GM19372 (cell line): Measurements from ENCODE around the gene CCDC40.
A peak's percentile ranks its signal among the peaks of the same experiment; 100 is the strongest.

Source experiments
- ATAC-seq: cut with Tn5 transposase; IDR thresholded peaks from one replicate; pipeline ENCODE4 v1.9.1; 2021; ENCODE audit warnings: mild to moderate bottlenecking, low read depth, moderate library complexity; ENCODE audit not compliant: unreplicated experiment

The CCDC40 gene

DNA sequence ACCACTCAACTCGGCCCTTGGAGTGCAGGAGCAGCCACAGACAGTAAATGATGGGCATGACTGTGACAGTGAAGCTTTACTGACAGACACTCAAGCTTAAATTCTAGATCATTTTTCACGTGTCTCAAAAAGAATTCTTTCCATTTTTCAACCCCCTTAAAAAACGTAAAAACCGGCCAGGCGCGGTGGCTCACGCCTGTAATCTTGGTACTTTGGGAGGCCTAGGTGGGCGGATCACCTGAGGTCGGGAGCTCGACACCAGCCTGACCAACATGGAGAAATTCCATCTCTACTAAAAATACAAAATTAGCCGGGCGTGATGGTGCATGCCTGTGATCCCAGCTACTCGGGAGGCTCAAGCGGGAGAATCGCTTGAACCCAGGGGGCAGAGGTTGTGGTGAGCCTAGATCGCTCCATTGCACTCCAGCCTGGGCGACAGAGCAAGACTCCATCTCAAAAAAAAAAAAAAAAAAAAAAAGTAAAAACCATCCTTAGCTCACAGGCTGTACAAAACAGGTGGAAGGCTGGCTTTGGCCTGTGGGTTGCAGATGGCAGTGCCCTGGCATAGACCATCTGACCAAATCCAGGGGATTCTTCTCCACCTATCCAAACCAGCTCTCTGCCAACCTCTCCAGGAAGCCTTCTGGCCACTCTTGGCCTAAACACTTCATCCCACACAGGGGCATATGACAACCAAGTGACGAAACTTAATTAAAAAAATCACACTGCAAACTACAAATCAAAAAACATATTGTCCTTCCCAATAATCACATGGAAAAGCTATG, 19.0 kb upstream of the CCDC40 start:
- no peak for ATAC-seq

DNA sequence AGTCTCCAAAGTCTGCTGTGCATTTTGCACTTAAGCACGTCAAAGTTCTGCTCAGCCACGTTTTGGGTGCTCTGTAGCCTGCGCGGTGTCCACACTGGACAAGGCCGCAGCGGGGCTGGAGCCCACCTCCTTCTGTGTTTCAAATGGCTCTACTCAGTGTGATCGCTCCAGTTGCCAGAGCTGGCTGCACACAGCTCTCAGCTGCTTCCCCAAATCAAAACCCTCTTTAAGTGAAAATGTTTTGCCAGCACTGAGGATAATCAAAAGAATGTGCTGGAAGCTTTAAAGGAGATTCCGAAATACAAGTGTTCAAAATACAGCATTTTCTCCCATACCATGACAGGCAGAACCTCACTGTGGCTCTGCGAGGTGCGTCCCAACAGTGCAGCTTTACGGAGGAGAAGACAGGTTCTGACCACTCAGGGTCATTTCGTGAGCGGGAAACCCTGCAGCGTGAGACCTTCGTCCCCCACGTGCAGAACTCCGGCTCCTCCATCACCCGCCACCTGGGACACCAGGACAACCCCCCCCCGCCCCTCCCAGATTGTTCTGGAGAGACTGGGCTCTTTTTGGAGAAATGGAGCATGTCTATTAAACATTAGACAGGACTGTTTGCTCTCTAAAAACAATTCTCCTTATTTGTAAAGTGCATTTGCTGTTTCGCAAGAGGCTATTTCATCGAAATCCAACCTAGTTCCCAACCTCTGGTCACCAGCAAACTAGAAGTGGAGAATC, 17.4 kb upstream of the CCDC40 start:
- no peak for ATAC-seq

DNA sequence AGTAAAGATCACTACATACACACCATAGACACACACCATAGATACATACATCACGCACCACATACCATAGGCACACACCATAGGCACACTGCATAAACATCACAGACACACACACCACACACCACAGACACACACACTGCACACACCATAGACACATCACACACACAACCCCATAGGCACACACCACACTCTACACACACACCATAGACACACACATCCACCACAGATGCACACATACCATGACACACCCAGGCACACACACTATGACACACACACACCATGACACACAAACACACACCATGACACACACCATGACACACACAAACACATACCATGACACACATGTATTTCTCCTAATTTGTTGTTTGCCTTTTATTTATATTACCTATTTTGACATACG, 14.8 kb upstream of the CCDC40 start:
- ATAC-seq = no peak

DNA sequence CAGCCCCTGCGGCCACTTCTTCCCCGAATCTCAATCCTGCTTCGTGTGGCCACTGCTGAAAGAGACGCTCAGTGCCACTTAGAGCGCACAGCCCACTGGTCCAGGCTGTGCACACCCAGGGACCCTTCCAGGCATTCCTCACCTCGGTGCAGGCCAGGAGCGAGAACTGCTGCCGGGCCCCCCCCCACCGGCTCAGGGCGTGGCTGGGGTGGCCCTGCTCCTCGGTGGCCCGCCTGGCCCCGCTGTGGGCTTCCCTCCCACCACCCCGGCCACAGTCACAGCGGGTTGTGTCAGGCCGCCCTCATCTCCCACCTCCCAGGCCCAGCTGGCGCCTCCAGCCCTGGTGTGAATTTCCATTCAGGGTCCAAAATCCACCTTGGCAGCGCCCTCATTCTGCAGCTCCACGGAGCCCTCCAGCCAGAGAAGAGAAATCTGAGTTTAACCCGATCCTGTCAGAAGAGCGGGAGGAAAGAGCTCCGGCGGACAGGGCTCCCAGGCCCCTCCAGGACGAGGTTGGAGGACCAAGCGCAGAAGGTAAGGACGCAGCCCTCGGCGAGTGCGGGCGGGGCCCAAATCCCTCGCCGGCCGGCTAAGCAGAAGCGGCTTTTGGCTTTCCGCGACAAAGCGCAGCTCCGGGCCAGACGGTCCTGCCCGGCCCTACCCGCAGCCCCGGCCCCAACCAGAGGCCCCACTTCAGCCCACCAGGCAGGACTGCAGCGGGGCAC, 12.8 kb upstream of the CCDC40 start:
- ATAC-seq = no peak

DNA sequence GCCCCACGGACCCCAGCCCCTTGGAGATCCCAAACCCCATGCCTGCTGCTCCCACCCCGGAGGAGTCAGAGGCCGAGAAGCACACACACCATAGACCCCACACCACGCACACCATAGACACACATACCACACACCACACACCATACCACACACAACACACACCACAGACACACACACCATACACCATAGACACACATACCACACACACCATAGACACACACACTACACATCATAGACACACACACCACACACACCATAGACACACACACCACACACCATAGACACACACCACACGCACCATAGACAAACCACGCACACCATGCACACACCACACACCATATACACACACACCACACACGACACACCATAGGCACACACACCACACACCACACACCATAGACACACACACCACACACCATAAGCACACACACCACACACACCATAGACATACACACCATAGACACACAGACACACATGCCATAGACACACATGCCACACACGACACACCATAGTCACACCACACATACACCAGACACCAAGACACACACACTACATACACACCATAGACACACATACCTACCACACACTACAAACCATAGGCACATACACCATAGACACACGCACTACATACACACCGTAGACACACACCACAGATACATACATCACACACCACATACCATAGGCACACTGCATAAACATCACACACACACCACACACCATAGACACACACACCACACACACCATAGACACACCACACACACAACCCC, 12.1 kb upstream of the CCDC40 start:
- ATAC-seq = no peak

DNA sequence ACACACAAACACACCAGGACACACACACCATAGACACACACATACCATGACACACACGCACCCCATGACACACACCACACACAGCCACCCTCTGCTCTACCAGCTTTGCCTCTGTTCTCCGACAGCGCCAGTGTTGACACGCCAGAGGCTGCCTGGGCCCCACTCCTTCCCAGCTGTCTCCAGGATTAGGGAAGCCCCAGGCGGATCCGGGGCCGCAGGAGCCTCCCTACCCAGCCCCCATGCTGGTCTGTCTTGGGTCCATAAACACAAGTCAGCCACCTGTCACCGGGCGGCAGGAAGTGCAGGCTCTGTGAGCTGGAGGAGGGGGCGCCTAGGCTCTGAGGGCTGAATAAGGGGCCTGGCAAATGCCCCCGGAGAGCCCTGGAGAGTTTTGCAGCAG, 11.3 kb upstream of the CCDC40 start:
- ATAC-seq = no peak

DNA sequence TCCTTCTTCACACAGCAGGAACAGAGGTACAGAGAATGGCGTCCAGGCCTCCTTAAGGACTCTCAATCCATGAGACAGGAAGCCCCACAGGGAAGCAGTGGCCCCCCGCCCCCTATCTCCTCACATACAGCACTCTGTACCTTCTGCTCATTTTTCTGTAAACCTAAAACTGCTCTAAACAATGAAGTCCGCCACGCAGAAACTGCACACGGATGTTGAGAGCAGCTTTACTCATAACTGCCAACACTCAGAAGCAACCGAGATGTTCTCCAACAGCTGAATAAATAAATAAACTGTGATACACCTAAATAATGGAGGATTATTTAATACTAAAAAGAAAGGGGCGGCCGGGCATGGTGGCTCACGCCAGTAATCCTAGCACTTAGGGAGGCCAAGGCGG, 10.6 kb upstream of the CCDC40 start:
- no peak for ATAC-seq

DNA sequence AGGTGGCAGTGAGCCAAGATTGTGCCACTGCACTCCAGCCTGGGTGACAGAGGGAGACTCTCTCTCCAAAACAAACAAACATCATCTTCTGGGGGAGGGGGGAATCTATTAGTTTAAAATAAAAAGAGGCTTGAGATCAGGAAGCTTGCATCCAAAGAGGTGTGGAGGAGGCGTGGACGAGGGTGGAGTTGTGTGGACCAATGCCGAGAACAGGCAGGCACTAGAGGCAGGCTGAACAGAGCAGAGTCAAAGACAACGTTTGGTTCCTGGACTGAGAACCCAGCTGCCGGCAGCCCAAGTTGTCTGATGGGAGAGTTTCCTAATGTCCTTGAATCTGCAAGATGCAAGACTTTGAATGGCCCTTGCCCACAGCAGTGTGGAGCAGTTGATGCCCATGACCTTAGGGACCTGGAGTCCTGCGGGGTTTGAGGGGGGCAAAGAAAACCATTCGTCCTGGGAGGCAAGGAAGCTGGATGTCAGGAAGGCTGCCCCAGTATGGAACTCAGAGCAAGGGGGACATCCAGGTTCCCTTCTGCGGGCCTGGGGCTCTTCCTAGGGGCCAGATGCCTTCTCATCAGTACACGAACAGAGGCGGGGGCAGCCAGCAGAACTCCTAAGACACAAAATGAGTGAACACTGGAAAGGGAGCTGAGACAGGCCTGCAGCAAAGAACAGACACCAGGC, 9.9 kb upstream of the CCDC40 start:
- ATAC-seq = no peak

DNA sequence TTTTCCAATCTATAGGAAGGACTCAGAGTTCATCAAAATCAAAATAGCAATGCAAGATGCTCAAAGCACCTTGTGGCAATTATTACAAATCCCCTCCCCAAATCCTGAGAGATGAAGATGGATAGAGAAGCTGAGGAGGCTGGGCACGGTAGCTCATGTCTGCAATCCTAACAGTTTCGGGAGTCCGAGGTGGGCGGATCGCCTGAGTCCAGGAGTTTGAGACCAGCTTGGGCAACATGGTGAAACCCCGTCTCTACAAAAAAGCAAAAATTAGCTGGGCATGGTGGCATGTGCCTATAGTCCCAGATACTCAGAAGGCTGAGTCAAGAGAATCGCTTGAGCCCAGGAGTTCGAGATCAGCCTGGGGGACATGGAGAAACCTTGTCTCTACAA, 9.4 kb upstream of the CCDC40 start:
- no peak for ATAC-seq

DNA sequence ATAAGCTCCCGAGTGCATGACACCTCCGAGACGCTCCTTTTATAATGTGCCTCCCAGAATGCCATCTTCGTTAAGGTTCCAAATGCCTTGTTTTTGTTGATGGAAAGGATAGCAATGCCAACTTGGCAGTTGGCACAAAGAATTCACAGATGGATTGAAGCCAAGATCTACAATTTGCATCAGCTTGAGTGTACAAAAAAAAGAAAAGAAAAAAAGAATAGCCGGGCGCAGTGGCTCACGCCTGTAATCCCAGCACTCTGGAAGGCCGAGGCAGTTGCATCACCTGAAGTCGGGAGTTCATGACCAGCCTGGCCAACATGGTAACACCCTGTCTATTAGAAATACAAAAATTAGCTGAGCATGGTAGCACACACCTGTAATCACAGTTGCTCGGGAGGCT, 8.4 kb upstream of the CCDC40 start:
- ATAC-seq = no peak

DNA sequence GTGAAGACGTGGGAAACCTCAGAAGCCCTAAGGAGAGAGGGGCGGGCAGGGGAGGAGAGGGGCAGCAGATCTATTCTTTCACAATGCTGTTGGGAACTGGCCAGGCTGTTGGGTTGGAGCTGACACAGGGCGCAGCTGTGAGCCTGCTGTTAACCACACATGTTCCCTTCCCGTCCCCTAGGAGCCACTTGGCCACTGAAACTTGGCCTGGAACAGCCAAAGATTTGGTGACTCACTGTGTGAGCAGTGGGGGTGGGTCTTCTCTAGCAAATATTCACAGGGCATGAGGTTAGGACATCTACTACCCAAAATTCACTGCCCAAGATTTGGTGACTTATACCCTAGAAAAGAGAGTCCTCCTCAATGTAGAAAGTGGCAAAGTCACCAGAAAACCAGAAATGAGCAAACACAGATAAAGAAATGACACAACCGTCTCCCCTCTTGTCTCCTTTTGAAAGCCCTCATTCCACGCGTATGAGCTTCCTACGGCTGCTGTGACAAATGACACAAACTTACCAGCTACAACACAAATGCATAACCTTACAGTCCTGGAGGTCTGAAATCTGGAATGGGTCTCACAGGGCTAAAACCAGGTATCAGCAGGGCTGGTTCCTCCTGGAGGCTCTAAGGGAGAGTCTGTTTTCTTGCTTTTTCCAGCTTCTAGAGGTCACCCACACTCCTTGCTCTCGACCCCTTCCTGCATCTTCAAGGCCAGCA, 7.0 kb upstream of the CCDC40 start:
- no peak for ATAC-seq

DNA sequence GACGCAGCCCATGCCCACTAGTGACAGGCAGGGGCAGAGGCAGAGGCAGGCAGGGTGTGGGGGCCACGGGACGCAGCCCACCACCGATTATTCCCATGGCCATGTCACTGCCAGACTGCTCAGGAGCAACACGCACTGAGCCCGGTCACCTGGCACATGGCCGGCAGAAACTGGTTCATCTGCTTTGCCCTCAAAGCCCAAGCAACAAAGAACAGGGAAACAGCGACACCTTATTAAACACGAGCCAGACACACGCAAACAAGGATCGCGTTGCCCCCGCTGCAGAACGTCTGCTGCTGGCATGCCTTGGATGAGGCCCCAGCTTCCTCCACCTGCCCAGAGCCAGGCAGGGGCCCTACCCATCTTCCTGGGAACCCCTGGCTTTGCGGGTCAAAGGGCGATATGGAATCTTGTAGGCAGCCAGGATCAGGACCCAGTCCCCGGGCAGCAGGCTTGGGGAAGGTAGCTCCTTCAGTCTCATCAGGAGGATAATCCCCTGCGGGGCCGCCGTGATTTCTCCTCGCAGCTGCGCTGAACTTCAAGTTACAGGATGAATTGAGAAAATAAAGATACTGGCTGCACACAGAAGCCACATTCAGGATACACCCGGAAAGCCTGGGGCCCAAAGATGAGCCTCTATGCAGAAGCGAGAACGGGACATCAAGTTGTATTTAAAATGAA, 5.6 kb upstream of the CCDC40 start:
- ATAC-seq = no peak

DNA sequence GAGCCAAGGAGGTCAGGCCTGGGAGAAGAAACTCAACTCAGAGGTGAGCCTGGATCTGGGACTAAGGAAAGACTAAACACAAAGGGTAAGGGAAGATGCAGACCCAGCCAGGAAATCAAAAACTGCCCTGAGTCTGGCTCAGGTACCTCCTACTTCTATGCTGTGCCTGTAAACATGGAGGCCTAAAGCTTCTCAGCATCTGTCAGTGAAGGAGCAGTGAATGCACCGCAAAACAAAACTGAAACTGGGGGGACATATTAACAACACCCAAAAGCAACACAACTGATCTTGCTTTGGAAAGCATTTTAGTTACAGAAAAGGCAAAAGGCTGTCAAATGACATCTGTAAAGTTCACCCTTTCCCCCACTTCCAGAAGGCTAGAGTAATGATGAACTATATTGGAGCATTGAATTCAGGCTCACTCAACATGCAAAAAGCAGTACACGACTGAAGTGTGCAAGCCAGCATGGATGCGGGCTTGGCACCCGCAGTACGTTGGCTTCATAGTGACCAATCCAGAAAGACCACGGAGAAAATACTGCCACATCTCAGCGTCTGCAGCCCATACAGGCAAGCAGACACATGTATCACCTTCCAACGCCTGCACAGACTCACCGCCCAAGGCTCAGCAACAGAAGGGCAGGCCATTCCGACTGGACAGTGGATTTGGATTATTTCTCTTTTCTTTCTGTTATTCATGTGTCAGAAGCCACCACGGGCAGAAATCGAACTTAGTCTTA, 4.6 kb upstream of the CCDC40 start:
- ATAC-seq = no peak

DNA sequence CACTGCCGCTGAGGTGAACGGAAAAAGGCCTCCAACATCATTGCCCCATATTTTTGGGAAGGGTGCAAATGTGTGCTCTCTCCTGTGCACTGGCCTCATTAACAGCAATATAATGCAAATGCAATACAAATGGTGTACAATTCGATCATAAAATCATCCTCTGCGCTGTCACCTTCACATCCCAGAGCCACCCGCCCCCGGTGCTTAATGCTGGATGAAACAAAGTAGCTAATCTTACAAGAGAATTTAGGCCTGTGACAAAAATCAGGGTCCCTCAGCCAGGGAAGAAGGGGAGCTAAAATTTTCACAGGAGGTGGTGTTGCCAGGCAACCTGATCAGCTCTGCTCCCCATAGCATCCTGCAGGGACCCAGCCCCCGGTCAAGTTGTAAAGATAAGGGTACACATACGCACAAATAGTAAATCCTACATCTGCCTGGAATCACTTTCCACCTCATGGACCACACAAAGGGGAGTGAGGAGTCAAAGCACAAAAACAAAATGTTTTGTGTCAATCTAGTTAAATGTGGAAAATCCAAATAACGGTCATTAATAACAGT, 3.7 kb upstream of the CCDC40 start:
- no peak for ATAC-seq

DNA sequence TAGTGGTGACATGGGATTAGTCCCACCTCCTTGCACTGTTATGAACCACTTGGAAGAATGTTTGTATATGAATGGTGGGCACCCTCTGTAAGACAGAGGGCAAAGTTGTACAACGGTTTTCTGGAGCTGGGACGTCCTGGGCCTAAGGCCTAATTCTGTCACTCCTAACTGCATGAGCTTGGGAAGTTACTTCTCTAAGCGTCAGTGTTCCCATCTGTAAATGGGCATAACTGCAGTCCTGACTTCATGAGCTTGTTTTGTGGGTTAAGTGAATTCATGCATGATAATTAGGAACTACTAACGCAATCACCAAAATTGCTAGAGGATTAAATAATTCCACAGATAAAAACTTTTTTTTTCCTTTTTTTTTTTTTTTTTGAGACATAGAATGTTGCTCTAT, 2.6 kb upstream of the CCDC40 start:
- no peak for ATAC-seq

DNA sequence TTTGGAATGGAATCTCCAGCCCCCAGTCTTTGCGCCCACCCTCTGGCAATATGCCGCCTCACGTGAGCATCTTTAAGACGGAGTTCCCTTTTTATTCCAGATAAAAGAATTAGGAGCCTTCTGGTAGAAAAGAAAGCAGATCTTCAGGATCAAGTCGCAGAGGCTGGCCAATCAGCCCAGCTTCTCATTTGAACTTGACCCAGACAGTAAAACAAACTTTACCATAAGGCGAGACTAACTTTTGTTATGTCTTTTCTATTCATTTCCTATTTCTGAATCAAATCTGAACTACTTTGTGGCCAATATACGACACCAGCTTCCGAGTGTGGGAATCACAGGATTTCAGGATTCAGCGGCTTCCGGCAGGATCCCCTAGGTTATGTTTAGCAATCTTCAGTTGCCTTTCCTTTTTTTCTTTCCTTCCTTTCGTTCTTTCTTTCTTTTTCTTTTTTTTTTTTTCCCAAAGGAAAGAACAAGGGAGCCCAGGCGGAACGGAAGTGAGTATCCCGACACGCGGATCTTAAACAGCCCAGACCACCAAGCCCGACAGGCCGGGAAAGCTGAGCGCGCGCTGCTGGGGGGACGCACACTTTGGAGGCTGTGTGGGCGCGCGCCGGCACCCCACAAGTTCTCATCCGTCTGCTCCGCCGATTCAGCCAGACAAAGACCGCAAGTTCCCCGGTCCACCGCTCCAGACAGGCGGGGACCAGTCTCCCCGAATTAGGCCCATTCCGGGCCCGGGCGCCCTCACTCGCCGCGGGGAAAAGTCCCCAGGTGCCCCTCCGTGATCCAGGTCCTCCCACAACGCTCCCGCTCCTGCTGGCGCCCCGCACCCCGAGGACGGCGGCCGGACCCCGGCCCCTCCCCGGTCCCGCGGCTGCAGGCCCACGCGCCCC, 1.4 kb upstream of the CCDC40 start:
- peak; percentile 8 for ATAC-seq

DNA sequence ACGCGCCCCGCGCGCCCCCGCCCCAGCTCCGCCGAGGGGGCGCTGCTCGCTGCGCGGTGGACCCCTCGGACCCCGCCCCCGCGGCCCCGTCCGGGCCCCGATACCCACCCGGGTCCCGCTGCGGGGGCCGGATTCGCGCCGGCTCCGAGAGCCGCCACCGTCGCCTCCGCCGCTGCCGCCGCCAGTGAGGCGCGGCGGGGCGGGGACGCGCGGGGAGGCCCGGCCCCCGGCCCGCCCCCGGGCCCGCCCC, 830 bp upstream of the CCDC40 start, which contains the start of gene TBC1D16:
Gene TBC1D16 (minus strand): TSS at position 186 of the 250 bp plus-strand sequence. CDS start 22,325 bp downstream, outside the sequence.
- ATAC-seq = no peak
